Measurements from ENCODE around the gene SLC25A21. TPM values are rescaled to one million over a fixed set of nuclear protein-coding genes. Genes with fewer than 3 reads are reported as not detected.

Gene SLC25A21
- total and polyA plus RNA-seq, 10 of the 15 experiments (the other 5 are each of a cell fraction or from before 2014, with no cell fraction given) = 0.06 to 0.72 (median 0.17) TPM; not detected in 3

DNA sequence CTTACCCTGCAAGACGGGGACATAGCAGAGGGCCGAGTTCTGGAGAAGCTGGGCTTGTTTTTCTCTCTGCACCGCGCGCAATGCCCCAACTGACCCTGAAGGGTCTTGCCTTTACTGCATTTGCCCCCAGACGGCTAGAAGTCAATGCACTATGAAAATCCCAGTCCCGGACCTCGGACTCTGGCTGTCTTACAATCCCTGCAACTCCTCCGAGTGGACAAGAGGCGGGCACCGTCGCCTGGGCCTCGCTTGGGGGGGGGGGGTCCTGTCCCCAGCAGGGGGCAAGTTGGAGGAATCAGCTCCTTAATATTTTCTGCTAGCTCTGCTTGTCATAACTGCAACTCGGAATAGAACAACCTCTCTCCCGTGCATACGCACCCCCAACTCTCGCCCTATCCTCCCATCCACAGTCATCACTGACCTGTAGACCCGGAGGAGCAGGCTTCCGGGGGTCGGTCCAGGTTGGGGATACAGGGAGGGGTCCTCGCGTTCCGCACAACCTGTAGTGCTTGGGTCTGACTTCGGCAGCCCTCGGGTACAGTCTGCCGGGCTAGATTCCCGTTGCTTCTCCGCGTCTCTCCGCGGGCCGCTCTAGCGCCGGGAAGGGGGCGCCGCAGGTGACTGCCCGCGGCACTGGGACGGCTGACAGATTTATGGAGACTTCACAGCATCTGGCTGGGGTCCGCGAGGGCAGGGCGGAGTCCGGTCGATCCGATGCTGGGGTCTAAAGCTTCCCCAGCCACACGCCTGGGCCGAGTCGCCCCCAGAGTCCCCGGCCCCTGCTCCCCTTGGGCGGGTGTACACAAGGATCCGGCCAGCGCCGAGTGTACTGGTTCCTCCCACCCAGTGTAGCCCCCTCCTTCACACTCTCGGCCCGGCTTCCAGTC lies 514.0 kb downstream of the SLC25A21 start (continued):
- TF ChIP-seq, protein P1, sequence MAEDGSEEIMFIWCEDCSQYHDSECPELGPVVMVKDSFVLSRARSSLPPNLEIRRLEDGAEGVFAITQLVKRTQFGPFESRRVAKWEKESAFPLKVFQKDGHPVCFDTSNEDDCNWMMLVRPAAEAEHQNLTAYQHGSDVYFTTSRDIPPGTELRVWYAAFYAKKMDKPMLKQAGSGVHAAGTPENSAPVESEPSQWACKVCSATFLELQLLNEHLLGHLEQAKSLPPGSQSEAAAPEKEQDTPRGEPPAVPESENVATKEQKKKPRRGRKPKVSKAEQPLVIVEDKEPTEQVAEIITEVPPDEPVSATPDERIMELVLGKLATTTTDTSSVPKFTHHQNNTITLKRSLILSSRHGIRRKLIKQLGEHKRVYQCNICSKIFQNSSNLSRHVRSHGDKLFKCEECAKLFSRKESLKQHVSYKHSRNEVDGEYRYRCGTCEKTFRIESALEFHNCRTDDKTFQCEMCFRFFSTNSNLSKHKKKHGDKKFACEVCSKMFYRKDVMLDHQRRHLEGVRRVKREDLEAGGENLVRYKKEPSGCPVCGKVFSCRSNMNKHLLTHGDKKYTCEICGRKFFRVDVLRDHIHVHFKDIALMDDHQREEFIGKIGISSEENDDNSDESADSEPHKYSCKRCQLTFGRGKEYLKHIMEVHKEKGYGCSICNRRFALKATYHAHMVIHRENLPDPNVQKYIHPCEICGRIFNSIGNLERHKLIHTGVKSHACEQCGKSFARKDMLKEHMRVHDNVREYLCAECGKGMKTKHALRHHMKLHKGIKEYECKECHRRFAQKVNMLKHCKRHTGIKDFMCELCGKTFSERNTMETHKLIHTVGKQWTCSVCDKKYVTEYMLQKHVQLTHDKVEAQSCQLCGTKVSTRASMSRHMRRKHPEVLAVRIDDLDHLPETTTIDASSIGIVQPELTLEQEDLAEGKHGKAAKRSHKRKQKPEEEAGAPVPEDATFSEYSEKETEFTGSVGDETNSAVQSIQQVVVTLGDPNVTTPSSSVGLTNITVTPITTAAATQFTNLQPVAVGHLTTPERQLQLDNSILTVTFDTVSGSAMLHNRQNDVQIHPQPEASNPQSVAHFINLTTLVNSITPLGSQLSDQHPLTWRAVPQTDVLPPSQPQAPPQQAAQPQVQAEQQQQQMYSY (CRISPR knock-in tag; IDR thresholded peaks at IDR 0.05) = no peak
- TF ChIP-seq GATAD2B (conservative IDR thresholded peaks at IDR 0.05; ENCODE audit: low read depth) = no peak
- TF ChIP-seq, protein P2, sequence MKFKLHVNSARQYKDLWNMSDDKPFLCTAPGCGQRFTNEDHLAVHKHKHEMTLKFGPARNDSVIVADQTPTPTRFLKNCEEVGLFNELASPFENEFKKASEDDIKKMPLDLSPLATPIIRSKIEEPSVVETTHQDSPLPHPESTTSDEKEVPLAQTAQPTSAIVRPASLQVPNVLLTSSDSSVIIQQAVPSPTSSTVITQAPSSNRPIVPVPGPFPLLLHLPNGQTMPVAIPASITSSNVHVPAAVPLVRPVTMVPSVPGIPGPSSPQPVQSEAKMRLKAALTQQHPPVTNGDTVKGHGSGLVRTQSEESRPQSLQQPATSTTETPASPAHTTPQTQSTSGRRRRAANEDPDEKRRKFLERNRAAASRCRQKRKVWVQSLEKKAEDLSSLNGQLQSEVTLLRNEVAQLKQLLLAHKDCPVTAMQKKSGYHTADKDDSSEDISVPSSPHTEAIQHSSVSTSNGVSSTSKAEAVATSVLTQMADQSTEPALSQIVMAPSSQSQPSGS (IDR thresholded peaks at IDR 0.05; ENCODE audit: low read length) = no peak
- TF ChIP-seq EP300 (IDR thresholded peaks at IDR 0.05; ENCODE audit: borderline replicate concordance in 1 of 2, control insufficient read depth in 1 of 2, low read depth in 2 of 2, low read length in 2 of 2) = no peak
- TF ChIP-seq ESRRA (IDR thresholded peaks at IDR 0.05; ENCODE audit: low read length) = no peak
- TF ChIP-seq CEBPZ (IDR thresholded peaks at IDR 0.05; ENCODE audit: low read depth, low read length) = no peak
- TF ChIP-seq RFX5 (IDR thresholded peaks at IDR 0.05; ENCODE audit: low read depth, low read length) = no peak
- no peak for TF ChIP-seq ZBED1 (IDR thresholded peaks at IDR 0.05; ENCODE audit: borderline replicate concordance)
- TF ChIP-seq ZBTB33 (IDR thresholded peaks at IDR 0.05) = no peak
- TF ChIP-seq, protein P3, sequence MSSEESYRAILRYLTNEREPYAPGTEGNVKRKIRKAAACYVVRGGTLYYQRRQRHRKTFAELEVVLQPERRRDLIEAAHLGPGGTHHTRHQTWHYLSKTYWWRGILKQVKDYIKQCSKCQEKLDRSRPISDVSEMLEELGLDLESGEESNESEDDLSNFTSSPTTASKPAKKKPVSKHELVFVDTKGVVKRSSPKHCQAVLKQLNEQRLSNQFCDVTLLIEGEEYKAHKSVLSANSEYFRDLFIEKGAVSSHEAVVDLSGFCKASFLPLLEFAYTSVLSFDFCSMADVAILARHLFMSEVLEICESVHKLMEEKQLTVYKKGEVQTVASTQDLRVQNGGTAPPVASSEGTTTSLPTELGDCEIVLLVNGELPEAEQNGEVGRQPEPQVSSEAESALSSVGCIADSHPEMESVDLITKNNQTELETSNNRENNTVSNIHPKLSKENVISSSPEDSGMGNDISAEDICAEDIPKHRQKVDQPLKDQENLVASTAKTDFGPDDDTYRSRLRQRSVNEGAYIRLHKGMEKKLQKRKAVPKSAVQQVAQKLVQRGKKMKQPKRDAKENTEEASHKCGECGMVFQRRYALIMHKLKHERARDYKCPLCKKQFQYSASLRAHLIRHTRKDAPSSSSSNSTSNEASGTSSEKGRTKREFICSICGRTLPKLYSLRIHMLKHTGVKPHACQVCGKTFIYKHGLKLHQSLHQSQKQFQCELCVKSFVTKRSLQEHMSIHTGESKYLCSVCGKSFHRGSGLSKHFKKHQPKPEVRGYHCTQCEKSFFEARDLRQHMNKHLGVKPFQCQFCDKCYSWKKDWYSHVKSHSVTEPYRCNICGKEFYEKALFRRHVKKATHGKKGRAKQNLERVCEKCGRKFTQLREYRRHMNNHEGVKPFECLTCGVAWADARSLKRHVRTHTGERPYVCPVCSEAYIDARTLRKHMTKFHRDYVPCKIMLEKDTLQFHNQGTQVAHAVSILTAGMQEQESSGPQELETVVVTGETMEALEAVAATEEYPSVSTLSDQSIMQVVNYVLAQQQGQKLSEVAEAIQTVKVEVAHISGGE (CRISPR knock-in tag; IDR thresholded peaks at IDR 0.05) = no peak
- no peak for TF ChIP-seq POLR2AphosphoS2 (IDR thresholded peaks at IDR 0.05; ENCODE audit: low read depth, low read length)
- TF ChIP-seq BMI1 (IDR thresholded peaks at IDR 0.05; ENCODE audit: borderline replicate concordance) = no peak
- no peak for TF ChIP-seq TARDBP (IDR thresholded peaks at IDR 0.05; ENCODE audit: borderline replicate concordance)
- no peak for TF ChIP-seq FOXK2 (IDR thresholded peaks at IDR 0.05)

Measured in GM12878 (cell line).